WTC11 (cell line): ENCODE measurements around the gene PHACTR3. TPM values are rescaled to one million over a fixed set of nuclear protein-coding genes. Genes with fewer than 3 reads are reported as not detected.

Experiments
- ATAC-seq: fragments of 200-7000 bp; cut with Tn5 transposase; 2 replicates; pipeline ENCODE4 v1.10.0; 2021; ENCODE audit warnings: mild to moderate bottlenecking, moderate library complexity
- CTCF ChIA-PET: fragments of 300-600 bp; sonication (Branson Sonifier 250); formaldehyde crosslinking; loops from one replicate; lab custom pipeline; 2021; ENCODE audit warnings: antibody characterized with exemption; lab: Charles Lee
- POLR2A ChIA-PET: fragments of 350-600 bp; sonication (Branson Sonifier 250); formaldehyde crosslinking; loops from one replicate; lab custom pipeline; 2021; ENCODE audit warnings: antibody characterized with exemption; lab: Charles Lee
- DNase-seq: peaks from one replicate; pipeline ENCODE4 v3.0.0; 2021; ENCODE audit warnings: low spot score
- H3K27ac Mint-ChIP-seq: 2 replicates; pipeline ENCODE4 v1.8.0; 2021; ENCODE audit warnings: mixed read lengths
- H3K27me3 Mint-ChIP-seq: 2 replicates; pipeline ENCODE4 v1.8.0; 2021; ENCODE audit warnings: low read depth, mild to moderate bottlenecking, moderate library complexity, mixed read lengths
- H3K36me3 Mint-ChIP-seq: 2 replicates; pipeline ENCODE4 v1.8.0; 2021; ENCODE audit warnings: mixed read lengths
- H3K4me1 Mint-ChIP-seq: 2 replicates; pipeline ENCODE4 v1.8.0; 2022; ENCODE audit warnings: mixed read lengths
- H3K4me3 Mint-ChIP-seq: 2 replicates; pipeline ENCODE4 v1.8.0; 2021; ENCODE audit warnings: mild to moderate bottlenecking, moderate library complexity, mixed read lengths
- H3K9me3 Mint-ChIP-seq: 2 replicates; pipeline ENCODE4 v1.8.0; 2021; ENCODE audit warnings: mixed read lengths
- E2F4 ChIP-seq: sonication (generic); formaldehyde crosslinking; IDR thresholded peaks from 2 replicates; pipeline ENCODE4 v1.8.1; 2022; ENCODE audit warnings: low read depth, mild to moderate bottlenecking, moderate library complexity, missing genetic modification reagents, borderline replicate concordance
- FOXK1 ChIP-seq: sonication (generic); formaldehyde crosslinking; IDR thresholded peaks from 2 replicates; pipeline ENCODE4 v1.8.0; 2022; ENCODE audit warnings: mild to moderate bottlenecking, moderate library complexity, missing genetic modification reagents
- GABPB1 ChIP-seq: sonication (generic); formaldehyde crosslinking; IDR thresholded peaks from 2 replicates; pipeline ENCODE4 v1.8.1; 2023; ENCODE audit warnings: mild to moderate bottlenecking, missing genetic modification reagents
- JUN ChIP-seq: sonication (generic); formaldehyde crosslinking; IDR thresholded peaks from 2 replicates; pipeline ENCODE4 v1.8.0; 2023; ENCODE audit warnings: mild to moderate bottlenecking, missing genetic modification reagents
- NFATC4 ChIP-seq: fragments of 250-450 bp; sonication (Bioruptor Pico); IDR thresholded peaks from 2 replicates; pipeline ENCODE4 v1.9.0; 2021; ENCODE audit warnings: mild to moderate bottlenecking
- NFE2L1 ChIP-seq: sonication (generic); formaldehyde crosslinking; IDR thresholded peaks from 2 replicates; pipeline ENCODE4 v1.8.1; 2023; ENCODE audit warnings: missing genetic modification reagents
- NR2C2 ChIP-seq: sonication (generic); formaldehyde crosslinking; IDR thresholded peaks from 2 replicates; pipeline ENCODE4 v1.8.0; 2022; ENCODE audit warnings: mild to moderate bottlenecking, missing genetic modification reagents
- SMAD3 ChIP-seq: sonication (generic); formaldehyde crosslinking; IDR thresholded peaks from 2 replicates; pipeline ENCODE4 v1.8.0; 2022; ENCODE audit warnings: missing genetic modification reagents, mild to moderate bottlenecking, borderline replicate concordance
- ZBTB21 ChIP-seq: sonication (generic); formaldehyde crosslinking; IDR thresholded peaks from 2 replicates; pipeline ENCODE4 v1.8.1; 2023; ENCODE audit warnings: mild to moderate bottlenecking, missing genetic modification reagents, borderline replicate concordance
- ZNF512 ChIP-seq: sonication (generic); formaldehyde crosslinking; IDR thresholded peaks from 2 replicates; pipeline ENCODE4 v1.8.1; 2022; ENCODE audit warnings: missing genetic modification reagents, borderline replicate concordance
- ZNF532 ChIP-seq: fragments of 250-450 bp; sonication (Bioruptor Pico); IDR thresholded peaks from 2 replicates; pipeline ENCODE4 v1.9.0; 2021; ENCODE audit warnings: mild to moderate bottlenecking, borderline replicate concordance
- ZNF671 ChIP-seq: fragments of 250-450 bp; sonication (Bioruptor Pico); IDR thresholded peaks from 2 replicates; pipeline ENCODE4 v1.8.0; 2021; ENCODE audit warnings: mild to moderate bottlenecking
- total RNA-seq: library from RNA; stranded (reverse); gene quantifications from 3 replicates; pipeline ENCODE4 v1.2.3, GENCODE V29; 2021
- TF ChIP-seq, protein P1 (sequence below): fragments of 250-450 bp; sonication (Bioruptor Pico); IDR thresholded peaks from 2 replicates; pipeline ENCODE4 v2.1.2; 2022; ENCODE audit warnings: mild to moderate bottlenecking, moderate library complexity
- TF ChIP-seq, protein P2 (sequence below): sonication (generic); formaldehyde crosslinking; IDR thresholded peaks from 2 replicates; pipeline ENCODE4 v1.8.0; 2022; ENCODE audit warnings: missing genetic modification reagents
- TF ChIP-seq, protein P3 (sequence below): sonication (generic); formaldehyde crosslinking; IDR thresholded peaks from 2 replicates; pipeline ENCODE4 v1.8.0; 2022; ENCODE audit warnings: mild to moderate bottlenecking, missing genetic modification reagents
- TF ChIP-seq, protein P4 (sequence below): sonication (generic); formaldehyde crosslinking; IDR thresholded peaks from 2 replicates; pipeline ENCODE4 v1.8.1; 2022; ENCODE audit warnings: low read depth, missing genetic modification reagents, borderline replicate concordance

PHACTR3 gene
- total RNA-seq, 1 experiment from 2014 or later: 0.28 TPM

DNA sequence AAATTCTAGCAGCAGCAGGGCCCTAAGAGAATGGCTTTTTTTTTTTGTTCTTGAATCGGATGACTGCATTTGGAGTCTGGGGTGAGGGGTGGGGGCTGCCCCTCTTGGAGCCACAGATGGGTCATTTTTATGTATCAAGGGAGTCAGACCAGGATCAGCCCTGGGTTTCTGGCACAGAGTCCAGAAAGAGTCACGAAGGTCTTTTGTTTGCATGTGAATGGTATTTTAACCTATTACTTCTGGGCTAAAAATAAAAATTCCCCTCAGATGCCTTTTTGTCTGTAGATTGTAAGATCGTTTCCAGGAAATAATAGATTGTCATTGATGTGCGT is 72.5 kb downstream of the PHACTR3 start:
- Mint-ChIP-seq H3K4me1 (no peaks in the 10 kb centered on the region), H3K27ac (no peak overlapping the region), H3K36me3 (no peaks in the 10 kb centered on the region), H3K4me3 (no peak overlapping the region), H3K27me3 (peaks cover 45% of the 10 kb centered on the region), H3K9me3 (no peaks in the 10 kb centered on the region)
- ATAC-seq (no peak), DNase-seq (no peak)
- CTCF ChIA-PET: no interaction called here
- POLR2A ChIA-PET: no interaction called here
- no peak for TF ChIP-seq SMAD3 (CRISPR knock-in tag)
- TF ChIP-seq GABPB1: no peak
- no peak for TF ChIP-seq E2F4 (CRISPR knock-in tag)
- no peak for TF ChIP-seq FOXK1 (CRISPR knock-in tag)

- DNase-seq (no peak), ATAC-seq (no peak)
- POLR2A ChIA-PET: no interaction called here
- H3K27me3 Mint-ChIP-seq: peaks cover 45% of the 10 kb centered on the region
- H3K27ac Mint-ChIP-seq: no peak overlapping the region
- no peaks in the 10 kb centered on the region for H3K9me3 Mint-ChIP-seq
- CTCF ChIA-PET: no interaction called here
- TF ChIP-seq ZNF671 (no peak), ZNF532 (CRISPR knock-in tag) (no peak), NR2C2 (CRISPR knock-in tag) (no peak), ZNF512 (CRISPR knock-in tag) (no peak)
- TF ChIP-seq, protein P1, sequence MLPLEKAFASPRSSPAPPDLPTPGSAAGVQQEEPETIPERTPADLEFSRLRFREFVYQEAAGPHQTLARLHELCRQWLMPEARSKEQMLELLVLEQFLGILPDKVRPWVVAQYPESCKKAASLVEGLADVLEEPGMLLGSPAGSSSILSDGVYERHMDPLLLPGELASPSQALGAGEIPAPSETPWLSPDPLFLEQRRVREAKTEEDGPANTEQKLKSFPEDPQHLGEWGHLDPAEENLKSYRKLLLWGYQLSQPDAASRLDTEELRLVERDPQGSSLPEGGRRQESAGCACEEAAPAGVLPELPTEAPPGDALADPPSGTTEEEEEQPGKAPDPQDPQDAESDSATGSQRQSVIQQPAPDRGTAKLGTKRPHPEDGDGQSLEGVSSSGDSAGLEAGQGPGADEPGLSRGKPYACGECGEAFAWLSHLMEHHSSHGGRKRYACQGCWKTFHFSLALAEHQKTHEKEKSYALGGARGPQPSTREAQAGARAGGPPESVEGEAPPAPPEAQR (CRISPR knock-in tag): no peak
- no peaks in the 10 kb centered on the region for H3K36me3 Mint-ChIP-seq
- H3K4me3 Mint-ChIP-seq: no peak overlapping the region
- H3K4me1 Mint-ChIP-seq: no peaks in the 10 kb centered on the region
Measured at GRCh38 chr20:59677586-59677985, 73.2 kb downstream of the PHACTR3 start.

GRCh38 chr20:59678288-59678687 is 73.9 kb downstream of the PHACTR3 start:
- H3K27me3 Mint-ChIP-seq: peaks cover 51% of the 10 kb centered on the region
- ChIA-PET CTCF (no interaction called here), POLR2A (no interaction called here)
- H3K4me1 Mint-ChIP-seq: no peaks in the 10 kb centered on the region
- no peaks in the 10 kb centered on the region for H3K9me3 Mint-ChIP-seq
- ATAC-seq (no peak), DNase-seq (no peak)
- no peak overlapping the region for H3K4me3 Mint-ChIP-seq
- no peaks in the 10 kb centered on the region for H3K36me3 Mint-ChIP-seq
- no peak overlapping the region for H3K27ac Mint-ChIP-seq
- TF ChIP-seq ZBTB21 (no peak), NFATC4 (CRISPR knock-in tag) (no peak), JUN (no peak), NFE2L1 (CRISPR knock-in tag) (no peak)
- TF ChIP-seq, protein P2, sequence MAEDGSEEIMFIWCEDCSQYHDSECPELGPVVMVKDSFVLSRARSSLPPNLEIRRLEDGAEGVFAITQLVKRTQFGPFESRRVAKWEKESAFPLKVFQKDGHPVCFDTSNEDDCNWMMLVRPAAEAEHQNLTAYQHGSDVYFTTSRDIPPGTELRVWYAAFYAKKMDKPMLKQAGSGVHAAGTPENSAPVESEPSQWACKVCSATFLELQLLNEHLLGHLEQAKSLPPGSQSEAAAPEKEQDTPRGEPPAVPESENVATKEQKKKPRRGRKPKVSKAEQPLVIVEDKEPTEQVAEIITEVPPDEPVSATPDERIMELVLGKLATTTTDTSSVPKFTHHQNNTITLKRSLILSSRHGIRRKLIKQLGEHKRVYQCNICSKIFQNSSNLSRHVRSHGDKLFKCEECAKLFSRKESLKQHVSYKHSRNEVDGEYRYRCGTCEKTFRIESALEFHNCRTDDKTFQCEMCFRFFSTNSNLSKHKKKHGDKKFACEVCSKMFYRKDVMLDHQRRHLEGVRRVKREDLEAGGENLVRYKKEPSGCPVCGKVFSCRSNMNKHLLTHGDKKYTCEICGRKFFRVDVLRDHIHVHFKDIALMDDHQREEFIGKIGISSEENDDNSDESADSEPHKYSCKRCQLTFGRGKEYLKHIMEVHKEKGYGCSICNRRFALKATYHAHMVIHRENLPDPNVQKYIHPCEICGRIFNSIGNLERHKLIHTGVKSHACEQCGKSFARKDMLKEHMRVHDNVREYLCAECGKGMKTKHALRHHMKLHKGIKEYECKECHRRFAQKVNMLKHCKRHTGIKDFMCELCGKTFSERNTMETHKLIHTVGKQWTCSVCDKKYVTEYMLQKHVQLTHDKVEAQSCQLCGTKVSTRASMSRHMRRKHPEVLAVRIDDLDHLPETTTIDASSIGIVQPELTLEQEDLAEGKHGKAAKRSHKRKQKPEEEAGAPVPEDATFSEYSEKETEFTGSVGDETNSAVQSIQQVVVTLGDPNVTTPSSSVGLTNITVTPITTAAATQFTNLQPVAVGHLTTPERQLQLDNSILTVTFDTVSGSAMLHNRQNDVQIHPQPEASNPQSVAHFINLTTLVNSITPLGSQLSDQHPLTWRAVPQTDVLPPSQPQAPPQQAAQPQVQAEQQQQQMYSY: no peak
- TF ChIP-seq, protein P3, sequence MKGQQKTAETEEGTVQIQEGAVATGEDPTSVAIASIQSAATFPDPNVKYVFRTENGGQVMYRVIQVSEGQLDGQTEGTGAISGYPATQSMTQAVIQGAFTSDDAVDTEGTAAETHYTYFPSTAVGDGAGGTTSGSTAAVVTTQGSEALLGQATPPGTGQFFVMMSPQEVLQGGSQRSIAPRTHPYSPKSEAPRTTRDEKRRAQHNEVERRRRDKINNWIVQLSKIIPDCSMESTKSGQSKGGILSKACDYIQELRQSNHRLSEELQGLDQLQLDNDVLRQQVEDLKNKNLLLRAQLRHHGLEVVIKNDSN (CRISPR knock-in tag): no peak
- TF ChIP-seq, protein P4, sequence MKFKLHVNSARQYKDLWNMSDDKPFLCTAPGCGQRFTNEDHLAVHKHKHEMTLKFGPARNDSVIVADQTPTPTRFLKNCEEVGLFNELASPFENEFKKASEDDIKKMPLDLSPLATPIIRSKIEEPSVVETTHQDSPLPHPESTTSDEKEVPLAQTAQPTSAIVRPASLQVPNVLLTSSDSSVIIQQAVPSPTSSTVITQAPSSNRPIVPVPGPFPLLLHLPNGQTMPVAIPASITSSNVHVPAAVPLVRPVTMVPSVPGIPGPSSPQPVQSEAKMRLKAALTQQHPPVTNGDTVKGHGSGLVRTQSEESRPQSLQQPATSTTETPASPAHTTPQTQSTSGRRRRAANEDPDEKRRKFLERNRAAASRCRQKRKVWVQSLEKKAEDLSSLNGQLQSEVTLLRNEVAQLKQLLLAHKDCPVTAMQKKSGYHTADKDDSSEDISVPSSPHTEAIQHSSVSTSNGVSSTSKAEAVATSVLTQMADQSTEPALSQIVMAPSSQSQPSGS: no peak
